Heart left ventricle (tissue), 16 donors: ENCODE measurements around the gene ZFHX2. TPM values are rescaled to one million over a fixed set of nuclear protein-coding genes. Genes with fewer than 3 reads are reported as not detected.

Experiments used
- ATAC-seq, 4 donors: fragments of 200-7000 bp; cut with Tn5 transposase; one replicate each; pipeline ENCODE4 v1.9.1; 2020 to 2022; ENCODE audit warnings: moderate library complexity in 4 of 4, mild to moderate bottlenecking in 3 of 4, moderate number of reproducible peaks in 1 of 4
- DNase-seq, 5 donors: peaks; one replicate each; pipeline ENCODE4 v3.0.0-alpha.2; 2020
- H3K27ac ChIP-seq, 12 donors: fragments of 200-600 bp; sonication (generic) in 4 of 12; one replicate each; pipeline versions ENCODE4 v1.5.0 to v1.8.0; 2016 to 2022; ENCODE audit warnings: mild to moderate bottlenecking in 2 of 12
- H3K27me3 ChIP-seq, 9 donors: fragments of 200-600 bp; sonication (generic) in 2 of 9; one replicate each; pipeline versions ENCODE4 v1.5.1 to v1.8.0; 2016 to 2022; ENCODE audit warnings: mild to moderate bottlenecking in 3 of 9
- H3K36me3 ChIP-seq, 9 donors: fragments of 200-600 bp; sonication (generic) in 2 of 9; one replicate each; pipeline versions ENCODE4 v1.5.0 to v1.8.0; 2018 to 2022; ENCODE audit warnings: mild to moderate bottlenecking in 2 of 9
- H3K4me1 ChIP-seq, 12 donors: fragments of 200-600 bp; sonication (generic) in 4 of 12; one replicate each; pipeline versions ENCODE4 v1.5.0 to v1.8.0; 2016 to 2022; ENCODE audit warnings: mild to moderate bottlenecking in 3 of 12
- H3K4me3 ChIP-seq, 12 donors: fragments of 200-600 bp; sonication (generic) in 4 of 12; one replicate each; pipeline versions ENCODE4 v1.5.0 to v1.8.0; 2017 to 2022; ENCODE audit warnings: mild to moderate bottlenecking in 9 of 12, moderate library complexity in 4 of 12
- H3K9me3 ChIP-seq, 12 donors: fragments of 200-600 bp; sonication (generic) in 4 of 12; one replicate each; pipeline versions ENCODE4 v1.5.0 to v1.8.0; 2016 to 2022; ENCODE audit warnings: mild to moderate bottlenecking in 1 of 12
- POLR2A ChIP-seq, 2 donors: fragments of 450-650 bp; IDR thresholded peaks; one replicate each; pipeline ENCODE4 v1.6.1; 2017; ENCODE audit warnings: antibody characterized with exemption in 2 of 2, mild to moderate bottlenecking in 2 of 2, moderate library complexity in 2 of 2
- WGBS, 4 donors: extraction: QIAGEN DNeasy Blood & Tissue Kit in 2 of 4; methylation state at CpG; one replicate each; pipeline versions ENCODE4 v1.1.5 to v1.1.7; 2013 to 2018; 5-methylcytosine and 5-hydroxymethylcytosine counted together
- intact Hi-C, 10 donors: fragments of 100-400 bp; cut with DNase I; formaldehyde crosslinking; loops; one replicate each; pipeline versions ENCODE4 v1.11.1 to v1.14.2; 2022
- polyA plus RNA-seq, 2 donors: library from polyadenylated mRNA; stranded (reverse); fragments of 200-250 nt; gene quantifications; one replicate each; pipeline ENCODE4 v1.2.3, GENCODE V29; 2013
- total RNA-seq, 9 donors: library from RNA; depleted of rRNA in 2 of 9; stranded (reverse); fragments of >200 nt in 2 of 9; fragmentation: NEBNext Ultra II Directional in 3 of 9; extraction: Animal tissue kit (Norgen Biotek cat#: 25700) in 3 of 9; gene quantifications; one replicate each; pipeline versions ENCODE4 v1.1.0 to v1.2.4, GENCODE V29; 2016 to 2023
- TF ChIP-seq, protein P1 (sequence below), 12 donors: fragments of 200-600 bp; sonication (generic) in 4 of 12; IDR thresholded peaks; one replicate each; pipeline versions ENCODE4 v1.5.0 to v1.8.0; 2018 to 2022; ENCODE audit warnings: antibody characterized with exemption in 12 of 12, mild to moderate bottlenecking in 5 of 12
- donor health status: ischemic (EF 13 %, LVEDD 7.1; RV severe dilation, severe dysfunction).
- donor health status: healthy with polysubstance abuse.
- donor health status: DM: no; HTN: yes; CAD: no.
- donor health status: DM: no; HTN: no; CAD: no.
- donor health status: ischemic (EF 25% LVEDD 6.9; RV normal size, moderate dysfunction).
- donor health status: ischemic (EF 25% LVEDD 5.7; RV mildly dilated, moderate dysfunction).
- donor health status: healthy.
- donor health status: DM: yes; HTN: yes; CAD: no.
- donor health status: ischemic (EF 35%, LVEDD 5.7; RV mildly dilated, moderate dysfunction).
- donor health status: nonischemic (EF 11% LVEDD 7.7; RV severe dilation, severe dysfunction).
- donor health status: DM: yes; HTN: yes; CAD: no.
- donor health status: PGD.
- donor health status: ischemic (EF 29% LVEDD 5.4; RV normal size, mild dysfunction).
- donor health status: nonischemic (EF 23%, LVEDD 6.1; RV moderate dilation, normal function).

Gene ZFHX2
- total and polyA plus RNA-seq, 11 donors, result 0.24 to 2.3 (median 0.88) TPM

DNA sequence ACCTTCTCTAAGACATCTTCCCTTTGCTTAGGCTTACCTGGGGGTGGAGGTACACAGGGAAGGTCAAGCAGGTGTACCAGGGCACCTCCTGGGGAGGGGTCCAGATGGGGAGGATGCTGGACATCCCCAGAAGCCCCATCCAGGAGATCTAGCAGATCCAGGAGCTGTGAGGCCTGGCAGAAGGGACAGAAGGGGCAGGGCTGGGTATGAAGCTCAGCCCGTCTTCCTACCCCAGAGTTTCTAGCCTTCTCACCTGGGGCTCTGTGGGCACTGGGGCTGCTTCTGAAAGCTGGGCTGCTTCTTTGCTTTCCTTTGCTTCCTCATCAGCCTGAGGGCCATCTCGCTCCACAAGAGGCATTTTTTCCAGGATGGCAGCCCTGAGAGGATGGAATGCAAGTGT lies 9.7 kb upstream of the ZFHX2 start:
- Histone ChIP-seq H3K27ac (no peak overlapping the region), H3K36me3 (peaks cover 0 to 77% (median 17%) of the 10 kb centered on the region in 9 donors), H3K27me3 (no peaks in the 10 kb centered on the region), H3K4me3 (no peak overlapping the region), H3K4me1 (peaks cover 0 to 24% (median 12%) of the 10 kb centered on the region in 12 donors), H3K9me3 (no peaks in the 10 kb centered on the region)
- TF ChIP-seq, protein P1, sequence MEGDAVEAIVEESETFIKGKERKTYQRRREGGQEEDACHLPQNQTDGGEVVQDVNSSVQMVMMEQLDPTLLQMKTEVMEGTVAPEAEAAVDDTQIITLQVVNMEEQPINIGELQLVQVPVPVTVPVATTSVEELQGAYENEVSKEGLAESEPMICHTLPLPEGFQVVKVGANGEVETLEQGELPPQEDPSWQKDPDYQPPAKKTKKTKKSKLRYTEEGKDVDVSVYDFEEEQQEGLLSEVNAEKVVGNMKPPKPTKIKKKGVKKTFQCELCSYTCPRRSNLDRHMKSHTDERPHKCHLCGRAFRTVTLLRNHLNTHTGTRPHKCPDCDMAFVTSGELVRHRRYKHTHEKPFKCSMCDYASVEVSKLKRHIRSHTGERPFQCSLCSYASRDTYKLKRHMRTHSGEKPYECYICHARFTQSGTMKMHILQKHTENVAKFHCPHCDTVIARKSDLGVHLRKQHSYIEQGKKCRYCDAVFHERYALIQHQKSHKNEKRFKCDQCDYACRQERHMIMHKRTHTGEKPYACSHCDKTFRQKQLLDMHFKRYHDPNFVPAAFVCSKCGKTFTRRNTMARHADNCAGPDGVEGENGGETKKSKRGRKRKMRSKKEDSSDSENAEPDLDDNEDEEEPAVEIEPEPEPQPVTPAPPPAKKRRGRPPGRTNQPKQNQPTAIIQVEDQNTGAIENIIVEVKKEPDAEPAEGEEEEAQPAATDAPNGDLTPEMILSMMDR (IDR thresholded peaks at IDR 0.05), result no peak
- no peak for TF ChIP-seq POLR2A (IDR thresholded peaks at IDR 0.05)
- ATAC-seq (no peak), DNase-seq (no peak)
- intact Hi-C loops, result loop anchor here in 7 of 10 donors (2.0 to 10.0 kb wide), 5 partner anchors 80 to 296 kb away; partner anchors contain the start of gene PABPN1 (in 5 of the 7)
- WGBS, 4 donors, result 76 to 100% (median 87%) methylated on average over 2 of the region's 2 CpGs

DNA sequence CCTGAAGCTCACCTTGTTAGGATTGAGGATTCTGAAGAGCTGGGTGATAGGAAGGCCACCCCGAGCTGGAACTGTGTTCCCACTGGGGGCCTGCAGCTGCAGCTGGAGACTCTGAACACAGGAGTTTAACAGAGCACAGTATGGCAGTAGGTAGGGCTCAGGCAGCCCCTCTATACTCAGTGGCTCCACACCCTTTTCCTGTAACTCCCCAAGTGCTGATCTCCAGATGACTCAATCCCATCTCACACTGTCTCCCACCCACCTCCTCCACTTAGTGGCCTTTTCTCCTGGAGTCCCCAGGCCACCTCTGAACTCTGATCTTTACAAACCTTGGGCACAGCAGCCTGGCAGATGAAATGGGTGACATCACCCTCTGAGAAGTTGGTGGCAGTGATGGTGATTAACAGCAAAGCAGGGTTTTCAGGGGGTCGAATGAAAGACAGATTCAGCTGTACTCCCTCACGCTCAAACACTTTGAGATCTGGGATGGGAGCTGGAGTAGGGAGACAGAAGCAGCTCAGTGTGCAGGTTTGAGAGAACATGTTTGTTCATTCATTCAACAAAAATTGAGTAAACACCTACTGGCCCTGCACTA lies 8.5 kb upstream of the ZFHX2 start:
- 89 to 95% (median 90%) methylated on average over 3 of the region's 3 CpGs for WGBS, 4 donors
- peaks cover 0 to 70% (median 17%) of the 10 kb centered on the region in 9 donors for H3K36me3 ChIP-seq
- no peak for DNase-seq
- no peak overlapping the region for H3K4me3 ChIP-seq
- intact Hi-C loops, result loop anchor here (1.0 to 10.0 kb wide), 8 partner anchors 79 to 295 kb away; partner anchors contain the start of genes PABPN1 (in 6 of the 10), BCL2L2 (in 1 of the 10) and PPP1R3E (in 1 of the 10)
- H3K27ac ChIP-seq, result no peak overlapping the region
- peaks cover 0 to 31% (median 18%) of the 10 kb centered on the region in 12 donors for H3K4me1 ChIP-seq
- ATAC-seq, result no peak
- TF ChIP-seq, protein P1 (IDR thresholded peaks at IDR 0.05), result no peak
- no peak for TF ChIP-seq POLR2A (IDR thresholded peaks at IDR 0.05)
- H3K9me3 ChIP-seq, result no peaks in the 10 kb centered on the region
- H3K27me3 ChIP-seq, result no peaks in the 10 kb centered on the region

DNA sequence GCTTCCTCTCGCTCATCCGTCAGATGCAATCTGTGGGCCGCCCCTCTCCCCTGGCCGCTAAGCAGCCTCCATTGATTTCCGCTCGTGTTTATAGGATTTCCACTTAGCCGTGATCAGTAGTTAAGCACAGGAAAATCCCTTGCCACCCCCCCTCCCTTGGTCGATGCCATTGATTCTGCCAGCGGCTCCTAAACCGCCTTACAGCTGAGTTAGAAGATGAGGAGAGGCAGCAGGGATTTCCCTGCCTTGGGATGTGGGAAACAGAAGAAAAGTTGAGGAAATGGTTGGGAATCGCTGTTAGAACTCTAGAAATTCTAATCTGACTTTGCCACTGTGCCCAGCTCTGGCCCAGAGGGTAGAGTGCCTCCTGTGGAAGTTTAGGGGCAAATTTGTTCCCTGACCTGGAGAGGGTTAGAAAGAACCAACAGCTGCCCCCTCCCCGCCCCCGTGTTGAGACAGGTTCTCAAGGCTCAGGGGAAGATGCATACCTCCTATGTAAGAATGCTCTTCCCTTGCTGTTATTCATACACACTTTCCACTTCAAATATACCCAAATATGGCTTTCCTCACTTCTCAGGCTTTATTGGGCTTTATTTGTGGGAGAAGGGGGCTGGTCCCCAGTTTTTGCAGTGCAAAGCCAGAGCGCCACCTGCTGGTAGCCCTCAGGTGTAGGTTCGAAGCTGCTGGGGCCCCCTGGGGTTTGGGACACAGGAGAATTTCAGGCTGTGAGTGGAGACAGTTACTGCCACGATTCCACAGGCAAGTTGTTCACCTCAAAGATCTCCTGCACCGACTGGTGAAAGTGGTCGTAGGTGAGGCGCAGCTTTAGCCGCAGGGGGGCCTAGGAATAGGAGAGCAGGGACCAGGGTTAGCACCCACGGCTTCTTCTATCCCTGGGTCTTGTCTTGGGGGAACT lies 7.7 kb upstream of the ZFHX2 start:
- 76 to 82% (median 79%) methylated on average over 19 to 21 of the region's 21 CpGs for WGBS, 4 donors
- TF ChIP-seq POLR2A (IDR thresholded peaks at IDR 0.05), result no peak
- TF ChIP-seq, protein P1 (IDR thresholded peaks at IDR 0.05), result peak; percentile 67 to 88 (median 80)
- Histone ChIP-seq H3K36me3 (peaks cover 0 to 63% (median 17%) of the 10 kb centered on the region in 9 donors), H3K27me3 (no peaks in the 10 kb centered on the region), H3K27ac (no peak overlapping the region), H3K9me3 (no peaks in the 10 kb centered on the region), H3K4me1 (peaks cover 0 to 31% (median 19%) of the 10 kb centered on the region in 12 donors), H3K4me3 (no peak overlapping the region)
- DNase-seq (peak in 2 of 5 donors; percentile 65 to 74), ATAC-seq (no peak)
- intact Hi-C loops, result loop anchor here in 4 of 10 donors (1.0 to 10.0 kb wide), 5 partner anchors 78 to 254 kb away; partner anchors contain the start of genes BCL2L2 (in 1 of the 4), PABPN1 (in 1 of the 4) and PPP1R3E (in 1 of the 4)
